ENCODE results near the gene ZEB2.

GRCh38 chr2:144376460-144376859, 143.5 kb downstream of the ZEB2 start:
- no peak for TF ChIP-seq CTCF (IDR thresholded peaks at IDR 0.05; ENCODE audit: low read length)
- no peak for TF ChIP-seq EZH2 (IDR thresholded peaks at IDR 0.05; ENCODE audit: borderline replicate concordance, low read length)
